Erythroblast (primary cell): Measurements from ENCODE around the gene SLC25A47.
"Not testable (repeated sequence)": the region's sequence is repeated elsewhere in the genome, so short reads cannot be mapped to it uniquely, and the experiment has no call there.

Experiments used
- DNase-seq, 2 experiments: peaks; one replicate each; lab custom pipeline; 2025; lab: John Stamatoyannopoulos, UW
- GATA1 ChIP-seq: IDR thresholded peaks from 2 replicates; pipeline ENCODE4 v1.6.1; 2011; ENCODE audit warnings: low read depth, mild to moderate bottlenecking, control low read depth, low read length, moderate library complexity
- POLR2A ChIP-seq: IDR thresholded peaks from 2 replicates; pipeline ENCODE4 v1.6.1; 2011; ENCODE audit warnings: mild to moderate bottlenecking, low read length

Gene SLC25A47

GRCh38 chr14:100294213-100294962 lies 28.8 kb upstream of the SLC25A47 start:
- DNase-seq = no peak
- no peak for TF ChIP-seq POLR2A
- TF ChIP-seq GATA1 = no peak

DNA sequence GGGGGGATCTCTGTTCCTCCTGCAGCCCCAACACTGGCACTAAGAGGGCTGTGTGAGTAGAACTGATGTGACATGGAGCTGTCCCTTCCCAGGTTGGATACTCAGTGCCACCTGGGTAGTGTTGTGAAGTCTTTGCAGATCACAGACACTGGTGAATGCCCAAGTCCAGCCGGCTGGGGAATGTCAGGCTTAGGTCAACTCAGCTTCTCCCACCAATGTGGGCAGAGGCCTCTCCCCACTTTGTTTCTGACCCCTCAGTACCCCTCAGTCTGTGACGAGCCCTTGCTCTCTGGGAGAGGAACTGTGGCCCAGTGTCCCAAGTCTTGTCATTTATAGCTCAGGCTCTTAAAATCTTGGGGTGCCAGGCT lies 28.2 kb upstream of the SLC25A47 start:
- no peak for DNase-seq
- TF ChIP-seq POLR2A = no peak
- no peak for TF ChIP-seq GATA1

DNA sequence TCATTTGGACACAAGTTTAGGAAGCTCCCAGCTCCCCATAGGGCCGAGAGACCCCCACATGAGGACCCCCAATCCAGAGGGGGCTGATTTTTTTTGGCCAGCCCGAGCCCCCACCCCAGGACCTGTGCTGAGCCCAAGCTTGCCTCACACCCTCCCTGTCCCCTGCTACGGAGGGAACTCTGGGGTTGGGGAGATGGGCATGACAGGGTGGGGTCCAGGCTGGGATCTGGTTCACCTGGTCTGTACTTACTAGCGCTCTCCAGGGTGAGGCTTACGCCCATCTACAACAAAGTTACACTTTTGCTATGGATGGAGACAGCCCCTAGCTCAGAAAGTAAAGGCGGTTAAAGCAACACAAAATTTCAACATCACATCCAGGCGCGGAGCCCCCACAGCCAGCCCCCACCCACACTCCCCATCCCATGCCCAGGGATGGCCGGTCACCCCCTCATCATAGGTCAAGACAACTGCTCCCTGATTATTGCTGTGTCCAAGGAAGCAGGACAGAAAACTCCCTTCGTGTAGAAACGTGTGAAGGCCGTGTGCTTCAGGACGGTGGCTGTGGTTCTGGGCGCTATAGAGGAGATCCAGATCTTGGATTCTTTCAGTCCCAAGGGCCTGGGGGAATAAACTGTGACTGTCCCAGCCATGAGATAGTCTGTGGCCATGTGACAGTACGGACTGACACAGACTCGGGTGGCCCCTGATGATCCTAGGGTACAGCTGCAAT lies 27.6 kb upstream of the SLC25A47 start:
- no peak for TF ChIP-seq POLR2A
- no peak for TF ChIP-seq GATA1

GRCh38 chr14:100296106-100296651 lies 27.0 kb upstream of the SLC25A47 start:
- no peak for DNase-seq
- no peak for TF ChIP-seq GATA1
- no peak for TF ChIP-seq POLR2A

More for the DNA sequence above, 27.6 kb upstream of the SLC25A47 start:
- no peak for DNase-seq

GRCh38 chr14:100296729-100297128 lies 26.4 kb upstream of the SLC25A47 start:
- DNase-seq = not testable (repeated sequence)

- no peak for TF ChIP-seq GATA1
- no peak for TF ChIP-seq POLR2A
- no peak for DNase-seq
These were observed 25.5 kb upstream of the SLC25A47 start for GRCh38 chr14:100297320-100298300.

- DNase-seq = no peak
- TF ChIP-seq POLR2A = no peak
- TF ChIP-seq GATA1 = no peak
These were observed 24.4 kb upstream of the SLC25A47 start for GRCh38 chr14:100298551-100299237.

- TF ChIP-seq GATA1 (no peak), POLR2A (no peak)
- DNase-seq = no peak
These were observed 23.9 kb upstream of the SLC25A47 start for GRCh38 chr14:100299238-100299560.

- no peak for DNase-seq
- TF ChIP-seq GATA1 (no peak), POLR2A (no peak)
These were observed 20.5 kb upstream of the SLC25A47 start for GRCh38 chr14:100302616-100303015.

DNA sequence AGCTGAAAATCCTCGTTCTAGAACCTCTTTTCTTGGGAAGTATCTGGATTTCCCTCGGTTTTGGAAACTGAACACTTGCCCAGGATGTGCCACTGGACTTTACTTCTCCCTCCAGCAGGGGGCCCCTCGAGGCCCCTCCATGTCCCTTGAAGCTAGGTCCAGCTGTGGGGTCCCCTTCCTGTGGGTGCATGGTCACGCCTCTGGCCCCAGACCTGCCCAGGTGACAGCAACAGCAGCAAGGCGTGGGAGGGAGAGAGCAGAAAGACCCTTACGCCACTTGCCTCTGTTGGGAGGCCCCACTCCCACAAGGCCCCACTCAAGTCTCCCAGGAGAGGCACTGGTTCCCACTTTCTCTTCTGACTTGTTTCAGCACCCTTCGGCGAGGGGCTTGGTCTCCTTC lies 20.0 kb upstream of the SLC25A47 start:
- no peak for TF ChIP-seq POLR2A
- no peak for TF ChIP-seq GATA1
- peak; percentile 28 to 53 for DNase-seq

DNA sequence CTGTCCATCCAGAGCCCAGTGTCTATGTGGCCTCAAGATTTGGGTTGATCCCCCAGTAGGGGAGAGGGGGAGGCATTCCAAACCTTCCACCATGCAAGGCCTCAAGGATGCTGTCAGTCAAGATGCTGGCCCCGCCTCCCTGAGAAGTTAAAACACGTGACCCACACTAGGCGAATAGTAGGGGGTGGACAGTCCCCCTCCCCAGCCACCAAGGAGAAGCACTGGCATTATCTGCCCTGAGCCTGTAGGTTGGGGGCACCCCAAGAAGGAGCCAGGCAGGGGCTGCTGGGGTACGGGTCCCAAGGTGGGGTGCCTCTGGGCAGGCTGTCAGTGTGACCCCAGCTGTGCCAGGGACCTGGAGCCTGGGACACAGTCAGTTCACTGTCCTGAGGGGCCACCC lies 19.2 kb upstream of the SLC25A47 start:
- TF ChIP-seq GATA1 = no peak
- no peak for TF ChIP-seq POLR2A
- DNase-seq = no peak

DNA sequence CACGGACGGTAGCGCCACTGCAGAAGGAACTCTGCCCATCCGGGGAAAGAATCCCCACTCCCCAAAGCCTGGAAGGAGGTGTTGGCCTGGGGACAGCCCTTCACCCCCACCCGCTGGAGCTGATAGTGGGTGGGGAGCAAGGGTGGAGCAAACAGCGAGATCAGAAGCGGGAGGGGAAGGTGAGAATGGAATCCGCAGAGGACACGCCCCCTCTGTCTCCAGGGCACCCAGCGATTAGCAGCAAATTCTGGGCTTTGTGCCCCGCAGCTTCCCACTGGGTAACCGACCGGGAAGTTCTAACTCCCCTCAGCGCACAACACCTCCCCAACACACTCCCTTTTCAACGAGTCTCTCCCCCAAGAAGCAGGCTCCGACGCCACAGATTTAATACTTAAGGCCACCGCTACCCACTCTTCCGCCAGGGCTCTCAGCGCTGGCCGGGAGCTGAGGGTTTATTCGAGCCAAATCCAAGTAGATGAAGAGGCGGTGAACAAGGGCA lies 18.3 kb upstream of the SLC25A47 start:
- TF ChIP-seq POLR2A (no peak), GATA1 (no peak)
- peak; percentile 49 to 54 for DNase-seq

DNA sequence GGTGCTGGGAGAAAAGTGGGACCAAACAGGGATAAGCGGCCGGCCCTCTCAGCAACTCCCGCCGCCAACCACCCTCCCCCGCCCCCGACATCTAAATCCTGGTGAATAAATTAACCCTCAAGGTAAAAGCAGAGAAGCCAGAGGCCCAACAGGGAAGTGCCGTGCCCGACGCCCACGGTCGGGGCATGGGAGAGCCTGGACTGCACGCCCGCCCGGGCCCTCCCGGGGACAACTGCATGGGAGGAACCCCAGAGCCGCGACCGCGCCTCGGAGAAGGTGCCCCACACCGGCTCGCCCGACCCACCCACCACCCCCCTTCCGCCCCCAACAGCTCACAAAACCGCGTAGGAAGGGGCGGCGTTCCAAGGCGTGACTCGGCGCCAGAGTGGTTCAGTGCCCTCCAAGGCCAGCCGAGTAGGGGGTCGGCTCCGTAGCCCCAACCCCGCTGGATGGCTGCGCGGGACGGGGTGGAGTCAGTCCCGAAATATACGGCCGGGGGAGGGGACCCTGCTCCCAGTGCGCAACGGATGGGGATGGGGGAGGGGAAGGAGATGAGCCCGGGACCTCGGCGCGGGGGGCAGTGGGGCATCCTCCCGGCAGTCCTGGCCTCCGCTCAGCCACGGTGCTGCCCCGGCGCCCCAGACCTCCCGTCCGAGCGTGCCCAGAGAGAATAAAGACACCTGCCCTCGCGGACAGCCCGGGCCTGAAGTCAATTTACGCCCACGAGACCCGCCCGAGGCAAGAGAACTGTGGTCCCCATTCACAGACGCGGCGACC lies 17.6 kb upstream of the SLC25A47 start:
- DNase-seq = peak in 1 of 2 experiments; percentile 42
- no peak for TF ChIP-seq POLR2A
- no peak for TF ChIP-seq GATA1
